GM18511 (cell line): ENCODE results near the gene TSPAN3.

Source experiments
- ATAC-seq: cut with Tn5 transposase; IDR thresholded peaks from one replicate; pipeline ENCODE4 v1.9.1; 2021; ENCODE audit warnings: mild to moderate bottlenecking, moderate library complexity; ENCODE audit not compliant: unreplicated experiment

TSPAN3 gene

GRCh38 chr15:77025083-77025901 is 45.6 kb downstream of the TSPAN3 start:
- no peak for ATAC-seq

GRCh38 chr15:77024273-77025082 is 46.4 kb downstream of the TSPAN3 start:
- ATAC-seq = no peak

GRCh38 chr15:77023576-77024272 is 47.2 kb downstream of the TSPAN3 start:
- no peak for ATAC-seq

- no peak for ATAC-seq
These were observed 48.0 kb downstream of the TSPAN3 start for GRCh38 chr15:77022646-77023575.

GRCh38 chr15:77021803-77022381 is 49.0 kb downstream of the TSPAN3 start:
- ATAC-seq = no peak

- ATAC-seq = no peak
These were observed 49.8 kb downstream of the TSPAN3 start for GRCh38 chr15:77021088-77021481.

GRCh38 chr15:77020348-77021087 is 50.4 kb downstream of the TSPAN3 start:
- no peak for ATAC-seq

GRCh38 chr15:77019521-77020331 is 51.2 kb downstream of the TSPAN3 start:
- ATAC-seq = no peak

GRCh38 chr15:77018796-77019505 is 52.0 kb downstream of the TSPAN3 start:
- ATAC-seq = no peak

GRCh38 chr15:77017761-77018720 is 52.9 kb downstream of the TSPAN3 start:
- ATAC-seq = no peak

- ATAC-seq = no peak
These were observed 53.7 kb downstream of the TSPAN3 start for GRCh38 chr15:77017091-77017660.

- no peak for ATAC-seq
These were observed 54.6 kb downstream of the TSPAN3 start for GRCh38 chr15:77016321-77016695.

GRCh38 chr15:77015646-77016320 is 55.1 kb downstream of the TSPAN3 start:
- ATAC-seq = no peak

- ATAC-seq = peak; percentile 57
These were observed 56.5 kb downstream of the TSPAN3 start for GRCh38 chr15:77014132-77015081.

GRCh38 chr15:77013776-77014131 is 57.2 kb downstream of the TSPAN3 start:
- peak; percentile 75 for ATAC-seq
